Activated CD4-positive, CD25-positive, alpha-beta regulatory T cell (primary cell): Measurements from ENCODE around the gene WIPF3.

Experiments used
- DNase-seq, 4 experiments: peaks; one replicate each; lab custom pipeline; 2025; lab: John Stamatoyannopoulos, UW

Gene WIPF3

DNA sequence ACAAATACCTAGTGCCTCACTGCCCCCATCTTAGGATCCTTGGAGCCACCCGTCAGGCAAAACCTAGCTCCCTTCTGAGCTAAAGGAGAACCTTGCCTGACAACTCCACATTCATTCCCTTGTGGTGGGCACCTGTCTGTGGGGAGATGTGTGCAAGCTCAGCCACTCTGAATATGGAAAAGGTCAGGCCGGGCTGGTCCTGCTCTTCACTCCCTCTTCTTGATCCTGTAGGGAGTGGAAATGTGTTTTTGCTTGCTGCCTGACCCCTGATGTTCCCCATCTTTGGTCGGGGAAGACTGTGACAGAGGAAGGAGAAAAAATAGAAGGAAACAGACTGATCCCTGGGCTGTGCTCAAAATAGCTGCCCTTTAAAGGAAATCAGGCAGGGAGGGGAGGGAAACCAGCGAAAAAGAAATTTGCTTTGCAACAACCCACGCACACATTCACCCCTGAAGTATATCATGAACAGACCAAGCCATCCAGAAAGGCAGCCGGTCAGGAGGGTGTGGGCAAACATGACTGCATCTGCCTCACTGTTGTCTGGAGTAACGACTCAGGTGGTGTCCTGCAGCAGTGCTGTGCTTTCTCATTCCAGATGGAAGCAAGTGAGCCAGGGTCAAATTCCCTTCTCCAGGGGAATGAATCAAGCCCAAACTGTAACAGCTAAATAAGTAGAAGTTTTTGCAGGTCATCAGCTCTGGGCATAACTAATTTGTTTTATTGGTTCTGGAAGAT lies 109.3 kb downstream of the WIPF3 start:
- DNase-seq: no peak

- DNase-seq: no peak
Observed at GRCh38 chr7:29917641-29918040, 111.3 kb downstream of the WIPF3 start.

GRCh38 chr7:29918850-29919249 lies 112.5 kb downstream of the WIPF3 start:
- no peak for DNase-seq

- no peak for DNase-seq
Observed at GRCh38 chr7:29919790-29920189, 113.5 kb downstream of the WIPF3 start.

DNA sequence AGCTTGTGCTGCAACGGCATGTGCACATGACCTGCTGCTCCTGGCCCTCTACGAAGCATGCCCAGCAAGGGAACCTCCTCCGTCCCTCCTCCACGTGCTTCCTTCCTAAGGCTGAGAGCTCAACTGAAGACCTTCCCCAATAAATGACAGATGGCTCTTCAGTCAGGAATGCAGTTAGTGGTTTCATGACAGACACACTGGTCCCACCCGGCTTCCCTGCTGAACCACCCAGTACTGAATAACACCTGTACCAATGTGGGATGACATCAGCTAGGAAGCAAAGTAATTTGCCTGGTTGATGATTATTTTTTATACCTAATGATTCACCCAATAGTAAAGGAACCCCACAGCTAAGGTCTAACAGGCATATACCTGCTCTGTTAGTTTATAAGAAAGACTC lies 114.2 kb downstream of the WIPF3 start:
- no peak for DNase-seq

DNA sequence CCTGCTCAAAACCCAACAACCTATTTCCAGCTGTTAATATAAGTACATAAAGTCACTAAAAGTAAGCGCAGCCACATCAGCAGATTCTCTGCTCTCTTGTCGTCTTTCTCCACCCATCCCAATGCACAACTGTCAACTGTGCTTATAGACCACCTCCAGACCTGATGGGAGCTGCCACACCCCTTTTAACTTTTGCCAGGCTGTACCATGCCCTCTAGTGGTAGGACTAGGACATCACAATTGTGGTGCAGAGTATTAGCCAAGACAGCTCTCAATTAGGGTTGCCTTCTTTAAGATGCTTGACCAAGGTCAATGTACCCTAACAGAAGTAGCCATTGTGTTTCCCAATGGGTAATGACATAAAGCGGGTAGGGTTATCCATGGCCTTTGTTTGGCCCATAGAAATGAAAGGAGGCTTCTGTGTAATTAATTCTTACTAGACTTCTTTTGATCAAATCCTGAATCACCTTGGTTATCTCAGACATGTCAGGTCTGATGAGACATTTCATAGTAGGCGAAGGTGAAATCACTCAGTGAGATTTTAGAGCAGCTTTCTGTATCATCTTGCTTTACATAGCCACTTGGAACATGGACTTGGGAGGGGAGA lies 115.2 kb downstream of the WIPF3 start:
- DNase-seq: peak in 2 of 4 experiments; percentile 2 to 3

DNA sequence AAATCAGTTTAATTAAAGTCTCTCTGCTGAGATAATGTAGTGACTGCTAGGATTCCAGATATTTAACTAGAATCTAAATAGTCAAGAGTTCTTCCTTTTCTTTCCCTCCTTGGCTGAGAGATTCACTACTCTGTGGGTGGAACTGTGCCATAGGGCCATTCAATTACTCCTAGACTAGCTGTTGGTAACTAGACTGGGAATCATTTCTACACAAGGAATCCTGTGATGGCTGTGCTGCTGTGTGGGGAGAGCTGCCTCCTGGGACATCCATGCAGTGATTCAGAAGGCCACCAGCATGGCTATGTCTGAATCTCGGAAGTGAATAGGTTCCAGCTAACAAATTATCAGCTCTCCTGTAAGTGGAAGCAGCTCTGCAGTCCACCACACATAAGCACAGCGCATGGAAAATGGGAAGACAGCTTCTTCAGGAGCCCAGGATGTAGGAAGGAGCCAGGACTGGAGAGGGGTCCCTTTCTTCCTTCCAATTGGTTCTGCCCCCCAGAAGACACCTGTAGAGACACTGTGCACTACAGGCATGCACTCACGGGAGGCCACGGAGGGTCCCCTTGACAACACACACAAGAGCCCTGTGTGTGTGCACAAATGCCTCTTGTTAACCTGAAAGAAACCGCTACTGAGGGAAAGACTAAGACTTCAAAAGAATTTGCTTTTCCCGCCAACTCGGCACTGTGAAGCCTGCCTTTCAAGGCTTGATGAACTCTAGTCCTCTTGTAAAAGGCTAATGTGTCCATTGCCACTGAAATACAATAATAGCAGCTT lies 116.8 kb downstream of the WIPF3 start:
- DNase-seq: no peak

DNA sequence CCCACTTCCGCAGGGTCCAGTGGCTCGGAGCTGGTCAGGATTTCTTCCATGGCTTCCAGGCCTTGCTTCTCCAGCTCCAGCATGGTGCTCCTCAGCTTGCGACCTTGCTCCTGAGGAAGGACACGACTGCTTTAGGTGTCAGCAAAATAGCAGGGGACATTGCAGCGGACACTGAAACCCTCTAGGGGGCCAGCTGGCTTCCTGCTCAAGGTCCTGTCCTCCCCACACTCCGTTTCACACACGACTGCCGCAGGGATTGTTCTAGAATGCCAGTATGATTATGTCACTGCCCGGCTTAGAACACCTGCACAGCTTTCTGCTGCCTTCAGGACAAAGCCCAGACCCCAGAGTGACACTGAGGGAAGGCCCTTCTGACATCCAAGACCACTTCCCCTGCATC lies 117.7 kb downstream of the WIPF3 start:
- no peak for DNase-seq

DNA sequence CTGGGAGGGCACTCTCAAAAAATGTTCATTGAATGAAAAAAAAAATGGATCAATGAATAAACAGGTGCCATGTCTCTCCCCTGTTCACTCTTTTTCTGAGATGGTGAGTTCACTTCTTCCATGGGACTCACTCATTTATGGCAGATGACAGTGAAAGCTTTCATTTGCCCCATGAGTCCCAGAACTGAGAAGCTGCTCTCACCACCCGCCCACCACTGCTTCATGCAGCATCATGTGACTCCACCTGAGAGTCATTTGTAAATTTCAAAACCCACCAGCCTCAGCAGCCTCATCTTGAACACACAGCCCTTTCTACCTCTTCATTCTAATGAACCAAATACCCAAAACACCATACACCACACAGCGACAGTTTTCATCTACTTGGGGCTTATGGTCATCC lies 118.4 kb downstream of the WIPF3 start:
- DNase-seq: no peak

DNA sequence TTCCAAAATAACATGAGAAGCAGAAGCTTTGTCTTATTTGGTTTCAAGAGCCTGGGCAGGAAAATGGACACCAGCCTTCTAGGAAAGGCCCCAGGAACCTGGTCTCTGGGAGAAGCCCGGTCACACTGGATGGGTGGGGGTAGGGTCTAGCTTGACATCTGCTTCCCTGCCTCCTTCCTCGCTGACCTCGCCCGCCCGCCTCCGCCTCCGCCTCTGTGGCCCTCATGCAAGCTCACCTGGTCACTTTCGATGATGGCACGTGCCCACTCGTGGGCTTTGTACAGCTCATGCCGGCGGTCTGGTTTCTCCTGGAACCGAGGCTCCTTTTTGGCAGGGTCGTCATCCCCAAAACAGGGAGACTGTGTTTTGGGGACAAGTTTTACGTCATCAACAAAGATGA lies 119.9 kb downstream of the WIPF3 start:
- no peak for DNase-seq

- DNase-seq: no peak
Observed at GRCh38 chr7:29926741-29927140, 120.4 kb downstream of the WIPF3 start.

DNA sequence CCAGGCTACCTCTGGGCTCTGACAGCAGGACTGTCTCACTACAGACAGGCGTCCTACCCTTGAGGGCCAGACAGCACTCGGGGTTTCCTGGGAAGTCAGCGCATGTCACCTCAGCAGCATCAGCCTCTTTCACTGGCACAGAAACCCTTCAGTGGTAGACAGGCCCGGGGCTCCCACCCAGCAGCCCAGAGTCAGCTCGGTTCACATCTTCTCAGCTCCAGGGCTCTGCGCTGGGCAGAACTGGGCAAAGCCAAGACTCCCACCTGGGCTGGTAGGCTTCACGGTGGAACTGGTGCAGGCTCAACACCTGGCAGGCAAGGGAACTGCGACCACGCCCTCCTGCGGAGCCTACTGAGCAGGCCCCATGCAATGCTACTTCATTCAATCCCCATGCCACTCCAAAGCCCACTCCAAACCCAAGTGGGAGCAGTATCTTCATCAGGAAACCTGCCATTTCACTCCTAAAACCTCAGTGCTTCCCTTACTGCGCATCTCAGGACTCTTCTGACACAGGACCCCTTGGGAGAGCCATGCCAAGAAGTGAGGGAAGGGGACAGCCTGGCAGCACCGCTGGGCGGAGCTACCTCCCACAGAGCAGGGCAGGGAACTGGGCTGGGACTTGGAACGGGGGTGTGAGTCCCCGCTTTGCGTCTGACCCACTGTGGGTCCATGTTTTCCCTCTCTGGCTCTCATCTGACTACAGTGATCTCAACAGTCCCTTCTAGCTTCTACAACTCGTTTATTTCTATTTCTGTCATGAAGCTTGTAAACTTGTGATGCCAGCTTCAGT lies 122.9 kb downstream of the WIPF3 start:
- no peak for DNase-seq

GRCh38 chr7:29935111-29935510 lies 128.8 kb downstream of the WIPF3 start:
- no peak for DNase-seq

DNA sequence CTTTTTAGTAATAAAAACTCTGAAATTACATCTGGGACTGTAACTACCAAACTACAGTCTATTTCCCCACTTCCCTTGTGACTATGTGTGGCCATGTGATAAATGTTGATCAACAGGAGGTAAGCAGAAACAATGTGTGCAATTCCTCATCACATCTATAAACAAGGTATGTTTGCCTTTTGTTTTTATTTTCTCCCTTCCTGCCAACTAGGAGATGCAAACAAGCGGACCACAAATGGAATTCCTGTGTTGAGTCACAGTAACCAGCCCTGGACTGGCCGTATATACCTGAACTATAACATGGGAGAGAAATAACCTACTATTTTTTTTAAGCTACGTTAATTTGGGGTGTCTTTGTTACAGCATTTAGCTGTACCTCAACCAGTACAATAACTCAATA lies 130.8 kb downstream of the WIPF3 start:
- no peak for DNase-seq

DNA sequence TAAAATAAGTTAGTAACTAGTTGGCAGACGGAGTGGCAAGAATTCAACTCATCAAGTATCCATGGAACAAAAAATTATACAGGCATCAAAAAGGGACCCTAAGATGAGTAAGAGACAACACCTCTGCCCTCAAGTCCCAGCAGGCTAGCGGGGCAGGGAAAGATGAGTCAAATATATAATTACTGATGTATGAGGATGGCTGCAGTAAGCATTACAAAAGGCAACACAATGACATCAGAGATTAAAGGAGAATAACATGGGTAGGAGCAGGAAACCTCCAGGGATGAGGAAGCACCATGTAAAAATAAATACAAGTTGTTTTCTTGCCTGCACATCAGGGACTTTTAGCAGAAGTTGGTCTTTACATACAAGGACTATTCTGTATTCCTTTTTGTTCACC lies 133.9 kb downstream of the WIPF3 start:
- DNase-seq: no peak

- DNase-seq: no peak
Observed at GRCh38 chr7:29945259-29945809, 139.0 kb downstream of the WIPF3 start.

GRCh38 chr7:29946428-29947186 lies 140.3 kb downstream of the WIPF3 start:
- no peak for DNase-seq

- DNase-seq: no peak
Observed at GRCh38 chr7:29948587-29948986, 142.3 kb downstream of the WIPF3 start.

DNA sequence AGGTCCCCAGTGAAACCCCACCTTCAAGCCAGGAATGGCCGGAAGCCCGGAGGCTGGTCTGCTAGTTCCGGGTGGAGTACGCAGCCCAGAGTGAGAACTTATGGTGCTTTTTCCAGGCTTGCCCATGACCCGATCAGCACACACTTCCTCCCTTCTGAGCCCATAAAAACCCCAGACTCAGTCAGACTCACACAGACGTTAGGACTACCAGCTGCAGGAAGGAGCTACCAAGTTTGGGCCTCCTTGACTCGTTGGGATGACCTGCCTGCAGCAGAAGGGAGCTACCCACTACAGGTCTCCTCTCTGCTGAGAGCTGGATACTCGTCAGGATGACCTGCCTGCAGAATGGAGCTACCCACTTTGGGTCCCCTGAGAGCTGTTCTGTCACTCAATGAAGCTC lies 144.2 kb downstream of the WIPF3 start:
- no peak for DNase-seq

- DNase-seq: no peak
Observed at GRCh38 chr7:29951206-29951605, 144.9 kb downstream of the WIPF3 start.

GRCh38 chr7:29953726-29954347 lies 147.5 kb downstream of the WIPF3 start:
- DNase-seq: no peak
